Effector memory CD8-positive, alpha-beta T cell (primary cell): Measurements from ENCODE around the gene GSK3B.

Experiments
- ATAC-seq: fragments of 150-1000 bp; cut with Tn5 transposase; replicated peaks from 2 replicates; pipeline ENCODE4 v1.10.0; 2021; ENCODE audit warnings: mild to moderate bottlenecking, moderate library complexity
- DNase-seq, 3 experiments: peaks; one replicate each; pipeline ENCODE4 v3.0.0; 2021
- H3K27ac Mint-ChIP-seq, 2 donors: one replicate each; pipeline ENCODE4 v1.8.0; 2022; ENCODE audit warnings: mild to moderate bottlenecking in 2 of 2, mixed read lengths in 2 of 2, moderate library complexity in 2 of 2
- H3K27me3 Mint-ChIP-seq, 2 donors: one replicate each; pipeline ENCODE4 v1.8.0; 2022; ENCODE audit warnings: mixed read lengths in 2 of 2
- H3K36me3 Mint-ChIP-seq: one replicate; pipeline ENCODE4 v1.8.0; 2022; ENCODE audit warnings: mild to moderate bottlenecking, moderate library complexity, mixed read lengths; ENCODE audit not compliant: insufficient read depth
- H3K4me1 Mint-ChIP-seq, 2 donors: one replicate each; pipeline ENCODE4 v1.8.0; 2022; ENCODE audit warnings: low read depth in 2 of 2, mixed read lengths in 2 of 2
- H3K4me3 Mint-ChIP-seq, 2 donors: one replicate each; pipeline ENCODE4 v1.8.0; 2022; ENCODE audit warnings: mild to moderate bottlenecking in 2 of 2, mixed read lengths in 2 of 2, moderate library complexity in 2 of 2
- H3K9me3 Mint-ChIP-seq, 2 donors: one replicate each; pipeline ENCODE4 v1.8.0; 2022; ENCODE audit warnings: mixed read lengths in 2 of 2
- total RNA-seq, 9 experiments: gene quantifications; one replicate each; lab custom pipeline; 2026; lab: John Stamatoyannopoulos, UW

Gene GSK3B
- total RNA-seq, result 50.5 to 122 (median 75.3) reads per million in 9 experiments

DNA sequence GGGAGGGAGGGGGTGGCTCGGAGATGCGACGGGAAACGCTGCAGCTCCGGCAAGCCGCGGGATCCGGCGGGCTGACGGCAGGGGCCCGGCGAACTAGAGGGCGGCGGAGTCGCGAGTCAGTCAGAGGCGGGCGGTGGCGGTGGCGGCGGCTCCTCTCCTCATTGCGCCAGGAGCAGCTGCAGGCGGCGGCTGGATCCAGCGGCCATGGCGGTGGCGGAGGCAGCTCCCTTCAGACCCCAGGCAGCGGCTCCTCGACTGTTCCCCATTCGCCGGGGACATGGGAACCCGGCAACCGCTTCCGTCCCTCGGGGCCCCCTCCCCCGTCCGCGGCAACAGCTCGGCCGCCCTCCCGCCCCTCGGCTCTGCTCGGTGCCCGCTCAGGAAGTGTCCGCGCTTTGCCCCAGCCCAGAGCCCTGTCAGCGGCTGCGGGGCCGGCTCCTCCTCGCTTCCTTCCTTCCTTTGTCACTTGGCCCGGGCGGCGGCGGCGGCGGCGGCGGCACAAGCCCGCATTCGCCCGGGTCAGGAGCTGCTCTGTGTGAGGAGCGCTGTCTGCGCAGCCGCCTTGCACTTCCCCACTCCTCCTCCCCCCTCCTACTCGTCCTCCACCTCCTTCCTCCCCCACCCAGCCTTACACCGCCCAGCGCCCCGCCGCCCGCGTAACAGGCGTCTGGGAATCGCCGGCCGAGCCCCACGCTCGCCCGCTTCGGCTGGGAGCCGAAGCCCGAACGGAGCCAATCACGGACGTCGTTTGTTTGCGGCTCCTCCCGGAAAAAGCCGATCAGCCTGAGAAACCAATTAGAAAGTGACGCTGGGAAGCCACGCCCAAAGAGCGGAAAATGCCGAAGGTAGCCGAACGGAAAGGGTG is at the start of gene GSK3B:
GSK3B (minus strand) TSS at position 537 of the 865 bp plus-strand sequence. CDS start 1,013 bp downstream, outside the sequence.
- Mint-ChIP-seq H3K27me3 (no peaks in the 10 kb centered on the region), H3K27ac (no peak within 1 kb of the TSS), H3K36me3 (no peaks in the 10 kb centered on the region), H3K9me3 (no peaks in the 10 kb centered on the region), H3K4me3 (no peak within 1 kb of the TSS), H3K4me1 (peaks cover 14 to 24% of the 10 kb centered on the region in 2 donors)
- DNase-seq, result peak; percentile 74 to 100 (median 99)
- peak; percentile 56 for ATAC-seq

DNA sequence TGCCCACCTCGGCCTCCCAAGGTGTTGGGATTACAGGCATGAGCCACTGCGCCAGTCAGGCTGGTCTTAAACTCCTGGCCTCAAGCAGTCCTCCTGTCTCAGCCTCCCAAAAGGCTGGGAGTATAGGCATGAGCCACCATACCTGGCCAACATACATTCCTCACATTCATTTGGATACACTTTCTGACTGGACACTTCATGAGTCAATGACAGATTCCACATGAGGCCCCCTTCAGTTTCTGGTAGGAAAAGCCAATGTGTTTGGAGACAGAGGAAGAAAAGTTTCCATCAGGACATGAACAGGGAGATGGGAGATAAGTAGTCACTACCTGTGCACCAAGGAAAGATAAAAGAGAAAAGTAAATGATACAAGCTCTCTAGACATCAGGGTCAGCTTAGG is 49.4 kb upstream of the GSK3B start:
- H3K9me3 Mint-ChIP-seq, result no peaks in the 10 kb centered on the region
- ATAC-seq (no peak), DNase-seq (no peak)
- peaks cover 3% of the 10 kb centered on the region for H3K36me3 Mint-ChIP-seq
- peaks cover 2 to 3% of the 10 kb centered on the region in 2 donors for H3K4me1 Mint-ChIP-seq
- H3K27me3 Mint-ChIP-seq, result no peaks in the 10 kb centered on the region
- no peak overlapping the region for H3K27ac Mint-ChIP-seq
- no peak overlapping the region for H3K4me3 Mint-ChIP-seq

DNA sequence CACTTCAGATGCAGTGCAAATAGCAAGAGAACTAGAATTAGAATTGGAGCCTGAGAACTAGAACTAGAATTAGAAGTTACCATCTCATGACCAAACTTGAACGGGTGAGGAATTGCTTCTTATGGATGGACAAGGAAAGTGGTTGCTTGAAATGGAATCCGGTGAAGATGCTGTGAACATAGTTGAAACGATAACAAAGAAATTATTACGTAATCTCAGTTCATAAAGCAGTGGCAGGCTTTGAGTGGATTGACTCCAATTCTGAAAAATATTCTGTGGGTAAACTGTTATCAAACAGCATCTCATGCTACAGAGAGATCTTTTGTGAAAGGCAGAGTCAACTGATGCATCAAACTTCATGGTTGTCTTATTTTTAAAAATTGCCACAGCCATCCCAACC is 48.0 kb upstream of the GSK3B start:
- Mint-ChIP-seq H3K36me3 (peaks cover 3% of the 10 kb centered on the region), H3K9me3 (no peaks in the 10 kb centered on the region), H3K4me3 (no peak overlapping the region), H3K27me3 (no peaks in the 10 kb centered on the region), H3K27ac (no peak overlapping the region), H3K4me1 (peaks cover 2 to 3% of the 10 kb centered on the region in 2 donors)
- ATAC-seq (no peak), DNase-seq (no peak)

DNA sequence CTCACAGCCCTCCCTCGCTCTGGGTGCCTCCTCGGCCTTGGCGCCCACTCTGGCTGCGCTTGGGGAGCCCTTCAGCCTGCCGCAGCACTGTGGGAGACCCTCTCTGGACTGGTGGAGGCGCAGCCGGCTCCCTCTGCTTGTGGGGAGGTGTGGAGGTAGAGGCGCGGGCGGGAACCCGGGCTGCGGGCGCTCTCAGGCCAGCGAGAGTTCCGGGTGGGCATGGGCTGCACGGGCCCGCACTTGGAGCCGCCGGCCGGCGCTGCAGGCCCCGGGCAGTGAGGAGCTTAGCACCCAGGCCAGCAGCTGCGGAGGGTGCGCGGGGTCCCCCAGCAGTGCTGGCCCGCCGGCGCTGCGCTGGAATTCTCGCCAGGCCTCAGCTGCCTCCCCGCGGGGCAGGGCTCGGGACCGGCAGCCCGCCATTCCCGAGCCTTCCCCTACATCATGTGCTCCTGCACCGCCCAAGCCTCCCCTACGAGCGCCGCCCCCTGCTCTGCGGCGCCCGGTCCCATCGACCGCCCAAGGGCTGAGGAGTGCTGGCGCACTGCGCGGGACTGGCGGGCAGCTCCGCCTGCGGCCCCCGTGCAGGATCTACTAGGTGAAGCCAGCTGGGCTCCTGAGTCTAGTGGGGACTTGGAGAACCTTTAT is 46.0 kb upstream of the GSK3B start:
- H3K9me3 Mint-ChIP-seq, result no peaks in the 10 kb centered on the region
- no peaks in the 10 kb centered on the region for H3K4me1 Mint-ChIP-seq
- no peak overlapping the region for H3K27ac Mint-ChIP-seq
- no peaks in the 10 kb centered on the region for H3K27me3 Mint-ChIP-seq
- H3K4me3 Mint-ChIP-seq, result no peak overlapping the region
- H3K36me3 Mint-ChIP-seq, result peaks cover 3% of the 10 kb centered on the region
- ATAC-seq (no peak), DNase-seq (no peak)

DNA sequence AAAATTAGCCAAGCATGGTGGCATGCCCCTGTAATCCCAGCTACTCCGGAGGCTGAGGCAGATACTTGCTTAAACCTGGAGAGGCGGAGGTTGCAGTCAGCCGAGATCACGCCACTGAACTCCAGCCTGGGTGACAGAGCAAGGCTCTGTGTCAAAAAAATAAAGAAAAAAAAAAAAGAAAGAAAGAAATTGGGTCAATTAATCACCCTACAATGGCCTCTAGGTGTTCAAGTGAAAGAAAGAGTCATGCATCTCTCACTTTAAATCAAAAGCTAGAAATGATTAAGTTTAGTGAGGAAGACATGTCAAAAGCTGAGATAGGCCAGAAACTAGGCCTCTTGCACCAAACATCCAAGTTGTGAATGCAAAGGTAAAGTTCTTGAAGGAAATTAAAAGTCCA is 44.9 kb upstream of the GSK3B start:
- ATAC-seq (no peak), DNase-seq (no peak)
- H3K27ac Mint-ChIP-seq, result no peak overlapping the region
- H3K27me3 Mint-ChIP-seq, result no peaks in the 10 kb centered on the region
- peaks cover 3% of the 10 kb centered on the region for H3K36me3 Mint-ChIP-seq
- no peaks in the 10 kb centered on the region for H3K4me1 Mint-ChIP-seq
- H3K4me3 Mint-ChIP-seq, result no peak overlapping the region
- H3K9me3 Mint-ChIP-seq, result no peaks in the 10 kb centered on the region

DNA sequence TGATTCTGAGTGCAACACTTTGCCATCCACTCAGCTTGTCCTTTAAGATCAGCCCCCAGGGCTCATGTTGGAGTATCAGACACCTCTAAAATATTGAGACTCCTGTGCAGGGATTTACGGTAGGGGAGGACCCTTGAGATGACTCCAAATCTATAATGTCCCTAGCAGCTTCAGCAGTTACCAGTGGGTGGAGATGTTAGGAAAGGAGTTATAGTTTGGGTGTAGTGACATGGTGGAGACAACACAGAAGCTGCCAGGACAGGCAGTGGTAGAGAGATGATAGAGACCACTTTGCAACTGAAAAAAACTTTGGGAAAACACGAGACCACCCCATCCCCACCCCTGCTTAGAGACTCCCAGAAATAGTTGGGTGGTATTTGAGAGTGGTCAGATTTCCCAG is 43.3 kb upstream of the GSK3B start:
- H3K27me3 Mint-ChIP-seq, result no peaks in the 10 kb centered on the region
- H3K9me3 Mint-ChIP-seq, result no peaks in the 10 kb centered on the region
- no peaks in the 10 kb centered on the region for H3K4me1 Mint-ChIP-seq
- no peak for DNase-seq
- H3K4me3 Mint-ChIP-seq, result no peak overlapping the region
- no peak for ATAC-seq
- no peak overlapping the region for H3K27ac Mint-ChIP-seq
- H3K36me3 Mint-ChIP-seq, result peaks cover 3% of the 10 kb centered on the region

DNA sequence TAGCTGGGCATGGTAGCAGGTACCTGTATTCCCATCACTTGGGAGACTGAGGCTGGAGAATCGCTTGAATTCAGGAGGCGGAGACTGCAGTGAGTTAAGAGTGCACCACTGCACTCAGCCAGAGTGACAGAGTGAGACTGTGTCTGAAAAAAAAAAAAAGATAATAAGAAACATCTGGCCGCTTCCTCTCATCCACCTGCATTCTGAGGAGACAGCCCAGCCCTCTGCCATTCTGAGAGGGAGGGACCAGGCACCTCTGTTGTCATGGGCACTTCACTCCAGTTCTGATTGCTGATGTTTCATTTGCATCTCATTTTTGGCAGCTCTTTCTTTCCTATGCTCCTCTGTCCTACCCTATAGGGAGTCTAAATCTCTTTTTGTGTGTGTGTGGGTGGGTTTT is 36.4 kb upstream of the GSK3B start:
- DNase-seq (no peak), ATAC-seq (no peak)
- peaks cover 0 to 10% of the 10 kb centered on the region in 2 donors for H3K27me3 Mint-ChIP-seq
- H3K9me3 Mint-ChIP-seq, result no peaks in the 10 kb centered on the region
- H3K36me3 Mint-ChIP-seq, result peaks cover 3% of the 10 kb centered on the region
- no peak overlapping the region for H3K4me3 Mint-ChIP-seq
- H3K4me1 Mint-ChIP-seq, result no peaks in the 10 kb centered on the region
- no peak overlapping the region for H3K27ac Mint-ChIP-seq

DNA sequence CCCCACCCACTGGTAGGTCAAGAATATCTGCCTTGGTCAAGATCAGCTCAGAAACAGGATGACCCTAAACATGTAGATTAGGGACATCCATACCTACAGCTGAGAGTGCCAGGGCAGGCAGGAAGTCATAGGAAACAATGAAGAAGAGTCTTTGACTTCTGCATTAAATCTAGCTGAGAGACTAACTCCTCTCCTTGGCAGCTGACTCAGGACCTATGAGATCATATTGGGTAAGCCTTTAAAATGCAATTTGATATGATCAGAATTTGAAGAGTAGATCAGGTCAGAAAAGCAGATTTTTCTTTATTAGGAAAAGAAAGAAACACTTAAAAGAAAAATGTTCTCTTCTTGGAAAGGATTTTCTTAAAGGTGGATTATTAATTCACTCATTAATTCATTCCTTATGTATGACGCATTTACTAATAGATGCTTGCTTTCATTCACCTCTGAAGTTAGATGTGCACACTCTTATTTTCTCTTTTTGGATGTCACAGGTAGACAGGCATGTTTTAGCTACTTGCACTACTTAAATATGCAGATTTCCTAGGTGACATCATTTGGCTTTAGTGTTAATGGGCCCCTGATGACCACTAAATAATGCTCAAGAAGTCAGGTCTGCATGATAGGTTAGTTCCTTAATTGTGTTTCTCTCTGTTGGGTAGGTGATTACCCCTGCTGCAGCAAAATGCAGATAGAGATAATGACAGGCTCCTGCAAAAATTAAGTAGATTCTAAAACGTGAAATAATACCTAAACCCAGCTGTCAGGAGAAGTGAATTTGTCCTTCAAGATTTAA is 35.7 kb upstream of the GSK3B start:
- ATAC-seq (no peak), DNase-seq (no peak)
- Mint-ChIP-seq H3K9me3 (no peaks in the 10 kb centered on the region), H3K27ac (no peak overlapping the region), H3K4me1 (no peaks in the 10 kb centered on the region), H3K4me3 (no peak overlapping the region), H3K36me3 (peaks cover 3% of the 10 kb centered on the region), H3K27me3 (peaks cover 0 to 10% of the 10 kb centered on the region in 2 donors)

DNA sequence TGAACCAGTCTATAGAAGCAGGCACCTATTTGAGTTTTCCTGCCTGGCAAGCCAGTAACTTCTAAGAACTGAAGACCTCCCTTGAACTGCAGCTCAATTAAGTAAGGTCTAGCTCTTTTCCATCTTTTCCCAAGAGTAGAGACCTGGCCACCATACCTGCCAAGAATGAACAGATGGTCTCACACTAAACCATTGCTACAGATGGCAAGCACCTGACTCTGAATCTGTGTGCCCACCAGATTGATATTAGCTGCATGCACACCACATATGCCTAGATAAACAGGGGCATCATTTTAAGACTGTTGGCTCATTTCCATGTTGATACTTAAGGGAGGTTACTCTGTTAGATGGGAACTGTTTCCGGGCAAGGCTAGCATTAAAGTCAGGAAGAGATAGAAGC is 34.8 kb upstream of the GSK3B start:
- H3K27ac Mint-ChIP-seq, result no peak overlapping the region
- no peak overlapping the region for H3K4me3 Mint-ChIP-seq
- H3K27me3 Mint-ChIP-seq, result peaks cover 0 to 10% of the 10 kb centered on the region in 2 donors
- ATAC-seq (no peak), DNase-seq (no peak)
- H3K36me3 Mint-ChIP-seq, result peaks cover 3% of the 10 kb centered on the region
- no peaks in the 10 kb centered on the region for H3K9me3 Mint-ChIP-seq
- no peaks in the 10 kb centered on the region for H3K4me1 Mint-ChIP-seq

DNA sequence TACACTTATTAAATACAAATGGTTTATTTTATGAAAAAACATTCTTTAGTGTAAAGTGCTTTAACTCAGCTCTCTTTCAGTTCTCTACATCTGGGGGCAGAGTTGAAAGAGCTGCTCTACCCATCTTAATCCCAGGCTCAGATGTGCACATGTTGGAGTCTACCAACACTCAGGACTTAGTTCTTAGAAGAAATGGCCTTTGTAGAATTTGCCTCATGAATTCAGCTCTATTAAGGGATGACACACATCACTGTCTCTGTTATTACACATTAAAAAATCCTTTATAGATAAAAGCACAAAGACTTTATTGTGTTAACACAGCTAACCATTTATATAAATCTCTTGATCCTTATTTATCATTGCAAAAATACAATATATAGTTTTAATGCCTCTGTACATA is 31.7 kb upstream of the GSK3B start:
- Mint-ChIP-seq H3K4me1 (no peaks in the 10 kb centered on the region), H3K9me3 (no peaks in the 10 kb centered on the region), H3K27me3 (peaks cover 0 to 7% of the 10 kb centered on the region in 2 donors), H3K27ac (no peak overlapping the region), H3K4me3 (no peak overlapping the region), H3K36me3 (no peaks in the 10 kb centered on the region)
- DNase-seq (no peak), ATAC-seq (no peak)

DNA sequence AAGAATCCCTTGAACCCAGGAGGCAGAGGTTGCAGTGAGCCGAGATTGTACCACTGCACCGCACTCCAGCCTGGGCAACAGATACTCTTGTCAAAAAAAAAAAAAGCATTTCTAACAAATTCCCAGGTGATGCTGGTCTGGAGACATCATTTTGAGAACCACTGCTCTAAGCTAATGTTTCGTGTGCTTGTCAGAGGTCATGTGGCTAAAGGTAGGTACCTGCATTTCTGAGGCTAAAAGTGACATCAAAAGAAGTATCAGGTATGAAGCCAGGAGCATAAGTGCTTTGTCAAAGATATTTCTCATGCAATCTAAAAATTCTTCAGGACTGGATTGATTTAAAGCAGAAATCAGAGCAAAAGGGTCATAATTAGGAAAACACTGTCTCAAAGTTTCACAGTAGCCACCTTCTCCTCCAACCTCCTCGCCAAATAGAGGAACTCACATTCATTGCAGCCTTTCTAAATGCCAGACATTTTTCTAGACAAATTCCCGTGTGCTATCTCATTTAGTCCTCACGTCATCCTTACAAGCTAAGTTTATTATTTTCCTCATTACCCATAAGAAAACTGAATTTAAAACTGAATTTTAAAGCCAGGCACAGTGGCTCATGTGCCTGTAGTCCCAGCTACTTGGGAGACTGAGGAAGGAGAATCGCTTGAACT is 25.7 kb upstream of the GSK3B start:
- Mint-ChIP-seq H3K27me3 (peaks cover 0 to 9% of the 10 kb centered on the region in 2 donors), H3K9me3 (peaks cover 0 to 5% of the 10 kb centered on the region in 2 donors), H3K36me3 (no peaks in the 10 kb centered on the region), H3K4me3 (no peak overlapping the region), H3K4me1 (no peaks in the 10 kb centered on the region), H3K27ac (no peak overlapping the region)
- ATAC-seq, result no peak
- DNase-seq, result no peak

DNA sequence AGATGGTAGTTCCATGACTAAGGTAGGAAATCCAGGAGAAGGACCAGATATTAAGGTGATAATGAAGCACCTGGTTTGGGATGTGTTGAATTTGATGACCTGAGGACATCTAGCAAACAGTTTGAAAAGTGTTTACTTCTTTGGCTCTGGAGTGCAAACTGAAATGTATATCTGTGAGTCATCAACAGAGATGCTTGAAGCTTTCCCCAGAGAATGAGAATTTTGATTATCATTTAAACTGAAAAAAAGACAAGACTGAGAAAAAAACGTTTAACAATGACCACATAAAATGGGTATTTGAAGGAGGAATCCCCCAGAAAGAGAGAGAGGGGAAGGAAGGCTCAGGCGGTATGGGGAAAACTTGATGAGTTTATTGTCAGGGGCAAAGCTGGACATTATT is 20.7 kb upstream of the GSK3B start:
- no peaks in the 10 kb centered on the region for H3K4me1 Mint-ChIP-seq
- peaks cover 0 to 9% of the 10 kb centered on the region in 2 donors for H3K27me3 Mint-ChIP-seq
- no peak overlapping the region for H3K27ac Mint-ChIP-seq
- no peaks in the 10 kb centered on the region for H3K36me3 Mint-ChIP-seq
- DNase-seq (no peak), ATAC-seq (no peak)
- no peak overlapping the region for H3K4me3 Mint-ChIP-seq
- peaks cover 0 to 5% of the 10 kb centered on the region in 2 donors for H3K9me3 Mint-ChIP-seq

DNA sequence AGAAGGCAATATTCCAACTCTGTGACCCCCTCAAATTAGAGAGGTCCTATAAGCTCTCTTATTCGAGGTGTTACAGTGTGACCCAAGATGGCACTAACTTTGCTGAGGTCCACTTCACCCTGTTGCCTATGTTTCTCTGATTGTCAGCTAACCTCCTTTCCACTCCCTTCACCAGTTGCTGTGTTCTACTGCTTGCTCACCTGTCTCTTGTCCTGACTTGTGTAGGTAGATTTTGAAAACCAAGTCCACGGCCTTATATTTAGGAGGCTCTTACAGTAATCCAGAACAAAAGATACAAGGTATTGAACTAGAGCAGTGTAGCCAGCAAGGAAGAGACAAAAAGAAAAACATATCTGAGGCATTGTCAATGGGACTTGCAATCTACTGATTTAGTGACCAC is 20.1 kb upstream of the GSK3B start:
- ATAC-seq (no peak), DNase-seq (no peak)
- Mint-ChIP-seq H3K4me3 (no peak overlapping the region), H3K4me1 (no peaks in the 10 kb centered on the region), H3K9me3 (peaks cover 0 to 5% of the 10 kb centered on the region in 2 donors), H3K27me3 (peaks cover 0 to 5% of the 10 kb centered on the region in 2 donors), H3K36me3 (no peaks in the 10 kb centered on the region), H3K27ac (no peak overlapping the region)
